Astrocyte (in vitro differentiated cells and primary cell): ENCODE results near the gene GREB1. TPM values are rescaled to one million over a fixed set of nuclear protein-coding genes. Genes with fewer than 3 reads are reported as not detected.

ENCODE experiments used
- DNase-seq: peaks from one replicate; pipeline ENCODE4 v3.0.0-alpha.2; 2010; ENCODE audit warnings: low read depth
- FAIRE-seq: peaks from 2 replicates; lab custom pipeline; 2011; peaks lifted over from hg19 to GRCh38; lab: Jason Lieb, UNC
- H2AFZ ChIP-seq: 2 replicates; pipeline ENCODE4 v1.6.0; 2012; ENCODE audit warnings: low read depth, low read length, inconsistent platforms
- H3K27ac ChIP-seq: 2 replicates; pipeline ENCODE4 v1.5.1; 2011; ENCODE audit warnings: low read depth, low read length, inconsistent platforms
- H3K27me3 ChIP-seq: 2 replicates; pipeline ENCODE4 v1.6.0; 2011; ENCODE audit warnings: low read length, inconsistent platforms; ENCODE audit not compliant: insufficient read depth
- H3K36me3 ChIP-seq: 2 replicates; pipeline ENCODE4 v1.5.1; 2011; ENCODE audit warnings: low read length, inconsistent platforms; ENCODE audit not compliant: insufficient read depth
- H3K4me1 ChIP-seq: 2 replicates; pipeline ENCODE4 v1.5.1; 2011; ENCODE audit warnings: low read length, inconsistent platforms; ENCODE audit not compliant: insufficient read depth
- H3K4me2 ChIP-seq: 2 replicates; pipeline ENCODE4 v1.6.0; 2012; ENCODE audit warnings: low read length, inconsistent platforms
- H3K4me3 ChIP-seq: 2 replicates; pipeline ENCODE4 v1.5.1; 2011; ENCODE audit warnings: low read depth, mild to moderate bottlenecking, low read length, inconsistent platforms; ENCODE audit not compliant: insufficient read depth
- H3K79me2 ChIP-seq: 2 replicates; pipeline ENCODE4 v1.6.0; 2012; ENCODE audit warnings: mild to moderate bottlenecking, low read length, inconsistent platforms; ENCODE audit not compliant: insufficient read depth
- H3K9ac ChIP-seq: 2 replicates; pipeline ENCODE4 v1.6.0; 2012; ENCODE audit warnings: mild to moderate bottlenecking, low read length, inconsistent platforms
- H3K9me3 ChIP-seq: 2 replicates; pipeline ENCODE4 v1.5.1; 2012; ENCODE audit warnings: low read depth, mild to moderate bottlenecking, low read length, inconsistent platforms; ENCODE audit not compliant: insufficient read depth
- H4K20me1 ChIP-seq: 2 replicates; pipeline ENCODE4 v1.6.0; 2012; ENCODE audit warnings: low read length, inconsistent platforms; ENCODE audit not compliant: insufficient read depth
- H3K27ac Mint-ChIP-seq: one replicate; pipeline ENCODE4 v1.8.0; 2021; ENCODE audit warnings: mild to moderate bottlenecking, mixed read lengths; ENCODE audit not compliant: unreplicated experiment
- H3K27me3 Mint-ChIP-seq: one replicate; pipeline ENCODE4 v1.8.0; 2021; ENCODE audit warnings: low read depth, mixed read lengths; ENCODE audit not compliant: unreplicated experiment
- H3K36me3 Mint-ChIP-seq: one replicate; pipeline ENCODE4 v1.8.0; 2021; ENCODE audit warnings: low read depth, mixed read lengths; ENCODE audit not compliant: unreplicated experiment
- H3K4me1 Mint-ChIP-seq: one replicate; pipeline ENCODE4 v1.8.0; 2021; ENCODE audit warnings: low read depth, mixed read lengths; ENCODE audit not compliant: unreplicated experiment
- H3K4me3 Mint-ChIP-seq: one replicate; pipeline ENCODE4 v1.8.0; 2021; ENCODE audit warnings: mild to moderate bottlenecking, moderate library complexity, mixed read lengths; ENCODE audit not compliant: unreplicated experiment
- H3K9me3 Mint-ChIP-seq: one replicate; pipeline ENCODE4 v1.8.0; 2021; ENCODE audit warnings: mild to moderate bottlenecking, mixed read lengths; ENCODE audit not compliant: unreplicated experiment
- EZH2 ChIP-seq: IDR thresholded peaks from 2 replicates; pipeline ENCODE4 v1.6.1; 2012; ENCODE audit warnings: mild to moderate bottlenecking, low read length, inconsistent platforms; ENCODE audit not compliant: insufficient read depth
- total RNA-seq: library from RNA; stranded (reverse); gene quantifications from 2 replicates; pipeline ENCODE4 v1.2.1, GENCODE V29; 2021
- TF ChIP-seq, protein P1 (sequence below): IDR thresholded peaks from 2 replicates; pipeline ENCODE4 v1.5.1; 2011; ENCODE audit warnings: low read depth, mild to moderate bottlenecking, inconsistent platforms, low read length, moderate library complexity; ENCODE audit not compliant: insufficient read depth

Gene GREB1
- total RNA-seq, 1 donor from 2014 or later: 14.5 TPM

DNA sequence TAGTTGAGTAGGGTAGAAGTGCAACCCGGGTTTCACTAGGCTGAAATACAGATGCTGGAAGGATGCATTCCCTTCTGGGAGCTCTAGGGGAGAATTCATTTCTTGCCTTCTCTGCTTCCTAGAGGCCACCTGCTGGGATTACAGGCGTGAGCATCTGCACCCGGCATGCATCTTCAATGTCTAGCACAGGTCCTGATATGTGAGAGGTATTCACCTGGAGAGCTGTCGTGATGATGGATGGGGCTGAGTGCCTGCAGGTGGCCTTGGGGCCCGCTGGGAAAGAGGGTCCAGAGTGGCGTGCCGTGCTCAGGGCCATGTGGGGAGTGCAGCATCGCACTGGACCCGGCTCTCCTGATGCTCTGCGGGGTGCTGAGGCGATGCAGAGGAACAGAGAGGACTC is 142.8 kb downstream of the GREB1 start:
- Histone ChIP-seq H3K4me1 (peaks cover 6% of the 10 kb centered on the region), H3K79me2 (no peaks in the 10 kb centered on the region), H2AFZ (no peak overlapping the region), H3K27ac (no peak overlapping the region), H4K20me1 (no peaks in the 10 kb centered on the region), H3K4me3 (no peak overlapping the region), H3K9me3 (no peaks in the 10 kb centered on the region), H3K4me2 (peak overlapping the region; percentile 17), H3K36me3 (no peaks in the 10 kb centered on the region), H3K27me3 (peaks cover 31% of the 10 kb centered on the region), H3K9ac (no peak overlapping the region)
- Mint-ChIP-seq H3K27ac (no peak overlapping the region), H3K36me3 (no peaks in the 10 kb centered on the region), H3K27me3 (peaks cover 36% of the 10 kb centered on the region), H3K4me1 (peaks cover 16% of the 10 kb centered on the region), H3K9me3 (peaks cover 3% of the 10 kb centered on the region), H3K4me3 (no peak overlapping the region)
- no peak for DNase-seq
- TF ChIP-seq EZH2: no peak
- TF ChIP-seq, protein P1, sequence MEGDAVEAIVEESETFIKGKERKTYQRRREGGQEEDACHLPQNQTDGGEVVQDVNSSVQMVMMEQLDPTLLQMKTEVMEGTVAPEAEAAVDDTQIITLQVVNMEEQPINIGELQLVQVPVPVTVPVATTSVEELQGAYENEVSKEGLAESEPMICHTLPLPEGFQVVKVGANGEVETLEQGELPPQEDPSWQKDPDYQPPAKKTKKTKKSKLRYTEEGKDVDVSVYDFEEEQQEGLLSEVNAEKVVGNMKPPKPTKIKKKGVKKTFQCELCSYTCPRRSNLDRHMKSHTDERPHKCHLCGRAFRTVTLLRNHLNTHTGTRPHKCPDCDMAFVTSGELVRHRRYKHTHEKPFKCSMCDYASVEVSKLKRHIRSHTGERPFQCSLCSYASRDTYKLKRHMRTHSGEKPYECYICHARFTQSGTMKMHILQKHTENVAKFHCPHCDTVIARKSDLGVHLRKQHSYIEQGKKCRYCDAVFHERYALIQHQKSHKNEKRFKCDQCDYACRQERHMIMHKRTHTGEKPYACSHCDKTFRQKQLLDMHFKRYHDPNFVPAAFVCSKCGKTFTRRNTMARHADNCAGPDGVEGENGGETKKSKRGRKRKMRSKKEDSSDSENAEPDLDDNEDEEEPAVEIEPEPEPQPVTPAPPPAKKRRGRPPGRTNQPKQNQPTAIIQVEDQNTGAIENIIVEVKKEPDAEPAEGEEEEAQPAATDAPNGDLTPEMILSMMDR: no peak
- no peak for FAIRE-seq

DNA sequence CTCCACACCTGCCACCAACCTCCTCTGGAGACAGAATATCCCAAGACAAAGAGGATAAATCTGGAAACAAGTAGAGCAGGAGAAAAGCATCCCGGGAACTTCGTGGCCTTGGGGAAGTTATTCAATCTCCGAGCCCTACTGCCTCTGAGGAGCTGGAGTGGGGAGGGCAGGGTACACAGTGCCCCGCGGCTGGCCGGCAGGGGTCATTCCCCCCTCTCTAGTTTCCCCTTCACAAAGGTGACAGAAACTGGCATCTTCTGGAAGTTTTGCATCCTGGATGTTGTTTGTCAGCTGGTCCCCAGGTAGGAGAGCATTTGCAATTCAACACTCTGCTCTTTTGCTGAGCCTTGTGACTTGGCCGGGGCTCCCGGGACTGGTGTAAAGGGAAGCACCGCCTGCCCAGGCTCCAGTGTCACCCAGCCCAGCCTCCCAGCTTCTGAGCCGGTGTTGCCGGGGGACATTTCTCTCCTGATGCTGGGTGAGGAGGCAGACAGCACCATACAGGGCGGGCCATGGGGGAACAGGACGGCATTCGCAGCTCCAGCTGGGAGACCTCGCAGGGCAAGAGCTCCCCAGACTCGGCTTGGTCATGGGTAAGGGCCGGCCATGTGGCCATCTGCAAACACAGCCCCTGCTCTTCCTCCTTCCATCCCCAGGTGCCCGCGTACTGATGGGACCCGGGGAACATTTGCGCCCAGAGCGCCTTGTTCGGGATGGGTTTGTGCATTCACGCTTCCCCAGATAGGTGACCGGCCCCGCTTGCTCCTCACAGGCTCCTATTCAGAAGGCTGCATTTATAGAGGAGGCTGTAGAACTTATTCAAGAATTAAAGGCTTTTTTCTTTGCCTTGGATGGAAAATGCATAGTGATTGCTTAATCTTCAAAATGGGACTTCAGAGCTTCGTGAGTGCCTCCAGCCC is 143.6 kb downstream of the GREB1 start:
- Histone ChIP-seq H3K27ac (no peak overlapping the region), H3K27me3 (peaks cover 30% of the 10 kb centered on the region), H3K4me1 (peaks cover 6% of the 10 kb centered on the region), H4K20me1 (no peaks in the 10 kb centered on the region), H3K4me2 (no peak overlapping the region), H3K79me2 (no peaks in the 10 kb centered on the region), H3K9ac (no peak overlapping the region), H2AFZ (no peak overlapping the region), H3K36me3 (no peaks in the 10 kb centered on the region), H3K4me3 (no peak overlapping the region), H3K9me3 (no peaks in the 10 kb centered on the region)
- no peak overlapping the region for H3K27ac Mint-ChIP-seq
- peaks cover 16% of the 10 kb centered on the region for H3K4me1 Mint-ChIP-seq
- no peak overlapping the region for H3K4me3 Mint-ChIP-seq
- TF ChIP-seq, protein P1: no peak
- TF ChIP-seq EZH2: no peak
- no peak for FAIRE-seq
- H3K36me3 Mint-ChIP-seq: no peaks in the 10 kb centered on the region
- peaks cover 3% of the 10 kb centered on the region for H3K9me3 Mint-ChIP-seq
- no peak for DNase-seq
- peaks cover 38% of the 10 kb centered on the region for H3K27me3 Mint-ChIP-seq
